Keratinocyte (primary cell): ENCODE results near the gene PHF10. TPM values are rescaled to one million over a fixed set of nuclear protein-coding genes. Genes with fewer than 3 reads are reported as not detected.

Experiments
- DNase-seq: peaks from one replicate; pipeline ENCODE4 v3.0.0-alpha.2; 2011; ENCODE audit warnings: low read depth, missing footprints, low spot score
- FAIRE-seq: peaks from 2 replicates; lab custom pipeline; 2011; peaks lifted over from hg19 to GRCh38; lab: Jason Lieb, UNC
- H2AFZ ChIP-seq: 2 replicates; pipeline ENCODE4 v1.6.0; 2012; ENCODE audit warnings: low read length, control low read depth, inconsistent platforms; ENCODE audit not compliant: control insufficient read depth
- H3K27ac ChIP-seq: 2 replicates; pipeline ENCODE4 v1.5.1; 2011; ENCODE audit warnings: low read length; ENCODE audit not compliant: control insufficient read depth, insufficient read depth
- H3K27me3 ChIP-seq: 3 replicates; pipeline ENCODE4 v1.6.0; 2011; ENCODE audit warnings: low read length; ENCODE audit not compliant: control insufficient read depth, insufficient read depth; ENCODE audit errors: extremely low read depth
- H3K36me3 ChIP-seq, 2 experiments: 2 replicates in 1 of 2; 3 replicates in 1 of 2; pipeline ENCODE4 v1.5.1; 2011; ENCODE audit warnings: low read length in 2 of 2, mild to moderate bottlenecking in 1 of 2; ENCODE audit not compliant: control insufficient read depth in 2 of 2, insufficient read depth in 2 of 2; ENCODE audit errors: extremely low read depth in 1 of 2
- H3K4me1 ChIP-seq: 3 replicates; pipeline ENCODE4 v1.5.1; 2011; ENCODE audit warnings: low read length; ENCODE audit not compliant: control insufficient read depth, insufficient read depth; ENCODE audit errors: extremely low read depth
- H3K4me2 ChIP-seq: 3 replicates; pipeline ENCODE4 v1.6.0; 2011; ENCODE audit warnings: low read depth, low read length; ENCODE audit not compliant: control insufficient read depth, insufficient read depth; ENCODE audit errors: extremely low read depth
- H3K4me3 ChIP-seq, 3 experiments: fragments of 200-600 bp in 1 of 3; sonication (generic) in 1 of 3; 2 replicates in 2 of 3; 3 replicates in 1 of 3; pipeline ENCODE4 v1.5.1; 2011 to 2016; ENCODE audit warnings: low read length in 3 of 3, mild to moderate bottlenecking in 3 of 3, control low read depth in 2 of 3, inconsistent platforms in 1 of 3, low read depth in 1 of 3, mixed read lengths in 1 of 3, mixed run types in 1 of 3, moderate library complexity in 1 of 3; ENCODE audit not compliant: control insufficient read depth in 2 of 3, insufficient read depth in 2 of 3; ENCODE audit errors: extremely low read depth in 1 of 3
- H3K79me2 ChIP-seq: 2 replicates; pipeline ENCODE4 v1.6.0; 2012; ENCODE audit warnings: low read length; ENCODE audit not compliant: control insufficient read depth, insufficient read depth
- H3K9ac ChIP-seq: 3 replicates; pipeline ENCODE4 v1.6.0; 2011; ENCODE audit warnings: low read length; ENCODE audit not compliant: control insufficient read depth, insufficient read depth; ENCODE audit errors: extremely low read depth
- H3K9me1 ChIP-seq: 3 replicates; pipeline ENCODE4 v1.6.0; 2011; ENCODE audit warnings: low read length; ENCODE audit not compliant: control insufficient read depth, insufficient read depth; ENCODE audit errors: extremely low read depth
- H3K9me3 ChIP-seq: 2 replicates; pipeline ENCODE4 v1.5.1; 2012; ENCODE audit warnings: low read depth, low read length; ENCODE audit not compliant: control insufficient read depth
- H4K20me1 ChIP-seq: 3 replicates; pipeline ENCODE4 v1.6.0; 2011; ENCODE audit warnings: low read length; ENCODE audit not compliant: control insufficient read depth, insufficient read depth; ENCODE audit errors: extremely low read depth
- CTCF ChIP-seq, 3 experiments: IDR thresholded peaks in 1 of 3; conservative IDR thresholded peaks in 1 of 3; optimal IDR thresholded peaks in 1 of 3; 2 replicates in 2 of 3; 3 replicates in 1 of 3; pipeline versions ENCODE3 to v1.5.1; 2011; ENCODE audit warnings: low read length in 3 of 3, mild to moderate bottlenecking in 3 of 3, moderate library complexity in 2 of 3, control low read depth in 1 of 3, inconsistent platforms in 1 of 3; ENCODE audit not compliant: insufficient read depth in 2 of 3; ENCODE audit errors: extremely low read depth in 1 of 3
- EZH2 ChIP-seq: IDR thresholded peaks from one replicate; pipeline ENCODE4 v1.6.1; 2012; ENCODE audit warnings: inconsistent platforms, mild to moderate bottlenecking, low read length, moderate library complexity
- dilution Hi-C: fragments of 300-500 bp; cut with MboI; formaldehyde crosslinking; loops from one replicate; pipeline ENCODE4 v1.7.0; 2020; ENCODE audit warnings: low sequenced_read_pairs; ENCODE audit not compliant: extremely low pct_ligation_motif_present
- polyA plus RNA-seq, 5 experiments: library from polyadenylated mRNA; depleted of rRNA in 3 of 5; stranded (reverse) in 3 of 5; stranded (forward) in 1 of 5; unstranded in 1 of 5; fragments of >200 nt; gene quantifications; 1 replicate in 1 of 5; 2 replicates in 3 of 5; 3 replicates in 1 of 5; pipeline versions ENCODE4 v1.2.1 to v1.2.3, GENCODE V29; 2011 to 2012; ENCODE audit warnings: missing spikeins in 2 of 5, low read depth in 1 of 5, low replicate concordance in 1 of 5

Gene PHF10
- polyA plus RNA-seq, 1 donor (not counting 4 experiments of a cell fraction or from before 2014, with no cell fraction given), result 14.5 TPM

DNA sequence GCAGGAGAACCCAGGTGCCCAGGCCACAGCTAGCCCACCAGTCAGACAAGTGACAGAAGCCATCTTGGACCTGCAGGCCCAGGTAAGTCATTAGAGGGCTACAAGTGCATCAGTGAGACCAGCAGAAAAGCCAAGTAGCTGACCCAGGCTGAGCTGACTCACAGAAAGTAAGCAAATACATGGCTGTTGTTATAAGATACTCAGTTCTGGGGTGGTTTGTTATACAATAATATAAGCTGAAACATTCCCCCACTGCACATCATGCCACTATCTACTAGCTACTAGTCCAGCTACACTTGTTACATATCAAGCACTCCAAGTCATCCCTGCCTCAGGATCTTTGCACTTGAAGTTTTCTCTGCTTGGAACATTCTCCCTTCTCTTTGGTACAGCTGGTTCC is 17.0 kb upstream of the PHF10 start:
- H3K4me2 ChIP-seq, result no peak overlapping the region
- dilution Hi-C loops, result no loop called here
- no peaks in the 10 kb centered on the region for H3K4me1 ChIP-seq
- no peak overlapping the region for H3K27ac ChIP-seq
- no peaks in the 10 kb centered on the region for H3K36me3 ChIP-seq
- DNase-seq (no peak), FAIRE-seq (no peak)
- no peaks in the 10 kb centered on the region for H3K27me3 ChIP-seq
- no peak overlapping the region for H2AFZ ChIP-seq
- no peaks in the 10 kb centered on the region for H3K9me3 ChIP-seq
- no peaks in the 10 kb centered on the region for H3K79me2 ChIP-seq
- H3K4me3 ChIP-seq, result no peak overlapping the region
- TF ChIP-seq CTCF (optimal IDR thresholded peaks at IDR 0.05 in 1 of 3, IDR thresholded peaks at IDR 0.05 in 1 of 3, conservative IDR thresholded peaks at IDR 0.05 in 1 of 3; ENCODE audit: extremely low read depth in 1 of 3, insufficient read depth in 2 of 3, low read length in 3 of 3) (no peak), EZH2 (no peak)
- H3K9ac ChIP-seq, result no peak overlapping the region
- H4K20me1 ChIP-seq, result no peaks in the 10 kb centered on the region
- no peaks in the 10 kb centered on the region for H3K9me1 ChIP-seq

DNA sequence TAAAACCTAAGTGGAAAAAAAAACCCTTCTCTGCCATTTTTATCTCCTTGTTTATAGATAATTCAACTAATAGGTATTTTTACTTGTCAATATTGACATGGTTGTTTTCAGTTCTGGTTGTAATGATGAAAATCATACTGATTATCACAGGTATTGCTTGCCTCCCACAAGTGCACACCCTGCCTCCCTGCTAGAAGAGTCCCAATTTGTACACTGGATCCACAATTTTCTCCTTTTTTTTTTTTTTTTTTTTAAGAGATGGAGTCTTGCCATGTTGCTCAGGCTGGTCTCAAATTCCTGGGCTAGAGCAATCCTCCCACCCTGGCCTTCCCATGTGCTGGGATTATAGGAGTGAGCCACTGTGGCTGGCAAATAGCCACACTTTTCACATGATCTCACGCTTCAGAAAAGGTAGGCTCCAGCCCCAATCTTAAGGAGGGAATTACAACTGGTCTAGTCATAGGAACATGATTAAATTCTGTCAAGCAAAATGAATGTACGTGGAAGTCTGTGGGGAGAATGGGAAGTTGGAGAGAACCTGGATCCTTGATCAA is 14.8 kb upstream of the PHF10 start:
- Histone ChIP-seq H4K20me1 (no peaks in the 10 kb centered on the region), H3K36me3 (no peaks in the 10 kb centered on the region), H2AFZ (no peak overlapping the region), H3K9me1 (no peaks in the 10 kb centered on the region), H3K9me3 (no peaks in the 10 kb centered on the region), H3K9ac (no peak overlapping the region), H3K27ac (no peak overlapping the region), H3K27me3 (no peaks in the 10 kb centered on the region), H3K79me2 (no peaks in the 10 kb centered on the region), H3K4me1 (no peaks in the 10 kb centered on the region), H3K4me3 (no peak overlapping the region), H3K4me2 (no peak overlapping the region)
- dilution Hi-C loops, result no loop called here
- DNase-seq (no peak), FAIRE-seq (no peak)
- TF ChIP-seq CTCF (optimal IDR thresholded peaks at IDR 0.05 in 1 of 3, IDR thresholded peaks at IDR 0.05 in 1 of 3, conservative IDR thresholded peaks at IDR 0.05 in 1 of 3; ENCODE audit: extremely low read depth in 1 of 3, insufficient read depth in 2 of 3, low read length in 3 of 3) (no peak), EZH2 (no peak)
